ENCODE measurements around the gene ARMCX5.

- no peak for TF ChIP-seq CTCF (IDR thresholded peaks at IDR 0.05)
- TF ChIP-seq POLR2A (IDR thresholded peaks at IDR 0.05) = no peak
- TF ChIP-seq POLR2AphosphoS5 (IDR thresholded peaks at IDR 0.05; ENCODE audit: insufficient read depth in 1 of 2, low read depth in 1 of 2) = no peak
Measured at GRCh38 chrX:102558607-102559006, 40.7 kb upstream of the ARMCX5 start.
